ENCODE measurements around the gene MRPL46.

GRCh38 chr15:88430051-88430450, 37.1 kb downstream of the MRPL46 start:
- TF ChIP-seq CTCF (conservative IDR thresholded peaks at IDR 0.05; ENCODE audit: low read depth, low read length) (no peak), FOS (IDR thresholded peaks at IDR 0.05; ENCODE audit: low read depth, low read length) (no peak), CHD1 (IDR thresholded peaks at IDR 0.05; ENCODE audit: low read depth, low read length) (no peak), RAD21 (IDR thresholded peaks at IDR 0.05; ENCODE audit: low read length) (no peak), POLR2A (IDR thresholded peaks at IDR 0.05; ENCODE audit: low read depth, low read length) (no peak), ELK1 (IDR thresholded peaks at IDR 0.05; ENCODE audit: borderline replicate concordance, low read depth, low read length) (no peak), USF2 (IDR thresholded peaks at IDR 0.05; ENCODE audit: low read depth, low read length) (no peak), CEBPB (IDR thresholded peaks at IDR 0.05; ENCODE audit: low read depth, low read length) (no peak), RFX5 (IDR thresholded peaks at IDR 0.05; ENCODE audit: low read depth, low read length) (no peak), RCOR1 (IDR thresholded peaks at IDR 0.05; ENCODE audit: insufficient replicate concordance, low read length) (no peak), BHLHE40 (IDR thresholded peaks at IDR 0.05; ENCODE audit: low read depth, low read length) (no peak), MAFK (IDR thresholded peaks at IDR 0.05; ENCODE audit: low read depth, low read length) (no peak)
